GM15510 (cell line): ENCODE measurements around the gene SFXN3.

ENCODE experiments used
- POLR2A ChIP-seq: IDR thresholded peaks from 3 replicates; pipeline ENCODE4 v1.6.1; 2011; ENCODE audit warnings: borderline replicate concordance; ENCODE audit not compliant: insufficient read length; ENCODE audit errors: extremely low read depth

Gene SFXN3

DNA sequence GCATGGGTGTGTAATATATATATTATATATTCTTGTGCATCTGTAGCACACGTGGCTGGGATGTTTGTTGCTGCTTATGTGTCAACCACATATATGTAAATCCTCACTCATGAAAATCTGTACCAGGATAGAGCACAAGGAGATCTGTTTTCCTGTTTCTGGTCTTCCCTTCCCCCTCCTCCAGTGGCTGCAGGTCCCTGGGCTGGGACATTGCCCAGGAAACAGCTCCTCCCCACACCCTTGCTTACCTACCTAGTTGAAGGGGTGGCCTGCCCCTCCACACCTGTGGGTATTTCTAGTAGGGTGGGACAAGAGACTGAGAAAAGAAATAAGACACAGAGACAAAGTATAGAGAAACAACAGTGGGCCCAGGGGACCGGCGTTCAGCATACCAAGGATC, 2.2 kb downstream of the SFXN3 start:
- no peak for TF ChIP-seq POLR2A

DNA sequence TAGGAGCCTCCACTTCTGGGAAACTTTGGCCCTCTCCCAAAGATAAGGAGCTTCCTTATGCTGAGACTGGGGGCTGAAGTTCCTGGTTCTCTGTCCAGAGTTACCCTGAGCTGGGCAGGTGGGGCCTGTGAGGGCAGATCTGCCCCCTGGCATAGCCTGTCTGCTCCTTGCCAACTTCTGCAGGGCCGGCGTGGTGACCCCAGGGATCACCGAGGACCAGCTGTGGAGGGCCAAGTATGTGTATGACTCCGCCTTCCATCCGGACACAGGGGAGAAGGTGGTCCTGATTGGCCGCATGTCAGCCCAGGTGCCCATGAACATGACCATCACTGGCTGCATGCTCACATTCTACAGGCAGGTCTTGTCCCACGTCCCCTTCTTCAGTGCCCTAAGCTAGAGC, 4.3 kb downstream of the SFXN3 start:
- no peak for TF ChIP-seq POLR2A

DNA sequence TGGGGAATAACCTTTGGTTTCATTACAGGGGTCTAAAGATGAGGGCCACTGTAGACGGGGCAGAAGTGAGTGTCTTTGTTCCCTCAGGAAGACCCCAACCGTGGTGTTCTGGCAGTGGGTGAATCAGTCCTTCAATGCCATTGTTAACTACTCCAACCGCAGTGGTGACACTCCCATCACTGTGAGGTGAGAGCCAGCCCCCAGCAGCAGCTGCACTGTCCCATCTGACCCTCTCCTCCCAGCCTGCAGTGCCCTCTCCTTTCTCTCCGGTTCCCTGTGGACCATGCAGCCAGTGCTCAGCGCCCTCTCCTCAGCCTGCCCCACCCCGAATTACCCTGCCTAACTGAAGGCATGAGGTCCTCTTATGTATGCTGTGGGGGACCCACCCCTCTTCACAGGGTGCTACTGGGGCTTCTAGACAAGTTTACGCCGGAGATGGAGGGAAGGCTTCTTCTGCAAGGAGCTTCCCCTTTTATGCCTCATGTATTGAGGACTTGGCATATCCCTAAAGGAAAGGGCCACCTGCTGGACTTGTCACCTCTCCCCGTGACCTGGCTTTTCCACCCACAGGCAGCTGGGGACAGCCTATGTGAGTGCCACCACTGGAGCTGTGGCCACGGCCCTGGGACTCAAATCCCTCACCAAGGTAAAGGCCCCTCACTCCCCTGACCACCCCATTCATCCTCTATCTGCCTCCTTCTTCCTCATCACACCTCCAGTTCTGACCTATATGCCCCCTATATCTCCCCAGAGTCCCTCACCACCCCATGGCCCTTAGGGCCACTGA, 5.1 kb downstream of the SFXN3 start:
- TF ChIP-seq POLR2A, result no peak

DNA sequence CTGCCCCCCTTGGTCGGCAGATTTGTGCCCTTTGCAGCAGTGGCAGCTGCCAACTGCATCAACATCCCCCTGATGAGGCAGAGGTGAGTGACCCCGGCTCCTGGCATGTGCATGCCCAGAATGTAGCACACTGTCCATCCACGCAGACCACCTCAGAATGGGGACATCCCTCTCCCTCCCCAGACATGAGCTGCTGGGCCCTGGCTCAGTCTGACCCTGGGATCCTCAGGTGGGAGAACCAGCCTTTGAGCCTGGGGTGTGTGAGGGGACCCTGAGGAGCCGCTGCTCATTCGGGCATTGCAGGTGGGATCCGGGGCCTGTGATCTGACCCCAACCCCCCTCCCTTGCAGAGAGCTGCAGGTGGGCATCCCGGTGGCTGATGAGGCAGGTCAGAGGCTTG, 5.7 kb downstream of the SFXN3 start:
- TF ChIP-seq POLR2A, result no peak

GRCh38 chr10:101038484-101038883, 7.5 kb downstream of the SFXN3 start:
- no peak for TF ChIP-seq POLR2A

DNA sequence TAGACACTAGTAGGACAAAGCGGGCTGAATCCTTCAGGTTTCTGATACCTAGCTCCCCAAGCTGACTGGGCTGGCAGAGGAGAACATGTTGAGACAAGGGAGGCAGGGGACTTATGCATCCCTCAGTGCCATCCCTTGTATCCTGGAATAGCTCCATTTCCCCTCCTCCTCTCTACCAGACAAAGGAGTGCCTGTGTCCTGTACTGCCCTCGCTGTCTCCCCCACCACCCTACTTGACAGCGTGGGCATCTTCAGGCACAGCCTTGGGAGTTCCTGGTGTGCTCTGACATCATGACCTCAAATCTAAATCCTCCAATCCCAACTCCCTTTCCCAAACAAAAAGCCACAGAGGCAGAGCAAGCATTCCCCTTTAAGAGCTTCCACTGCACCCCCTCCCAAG, 9.0 kb downstream of the SFXN3 start:
- TF ChIP-seq POLR2A, result no peak

DNA sequence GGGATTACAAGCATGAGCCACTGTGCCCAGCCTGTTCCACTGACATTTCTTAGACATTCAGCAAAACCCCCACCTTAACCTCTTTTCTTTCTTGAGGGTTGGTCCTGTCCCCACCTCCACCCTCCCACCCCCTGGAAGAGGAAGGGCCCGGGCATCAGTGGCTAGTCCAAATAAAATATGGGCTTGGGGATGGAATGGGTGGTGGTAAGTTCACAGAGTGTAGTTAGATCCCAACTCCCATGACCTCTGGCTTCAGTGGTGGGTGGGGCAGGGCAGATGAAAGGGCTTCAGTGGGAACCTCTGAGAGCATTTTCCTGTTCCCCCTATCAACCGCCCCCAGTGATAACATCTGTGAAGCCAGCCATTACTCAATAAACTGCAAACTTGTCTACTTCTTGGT, 9.8 kb downstream of the SFXN3 start:
- no peak for TF ChIP-seq POLR2A

DNA sequence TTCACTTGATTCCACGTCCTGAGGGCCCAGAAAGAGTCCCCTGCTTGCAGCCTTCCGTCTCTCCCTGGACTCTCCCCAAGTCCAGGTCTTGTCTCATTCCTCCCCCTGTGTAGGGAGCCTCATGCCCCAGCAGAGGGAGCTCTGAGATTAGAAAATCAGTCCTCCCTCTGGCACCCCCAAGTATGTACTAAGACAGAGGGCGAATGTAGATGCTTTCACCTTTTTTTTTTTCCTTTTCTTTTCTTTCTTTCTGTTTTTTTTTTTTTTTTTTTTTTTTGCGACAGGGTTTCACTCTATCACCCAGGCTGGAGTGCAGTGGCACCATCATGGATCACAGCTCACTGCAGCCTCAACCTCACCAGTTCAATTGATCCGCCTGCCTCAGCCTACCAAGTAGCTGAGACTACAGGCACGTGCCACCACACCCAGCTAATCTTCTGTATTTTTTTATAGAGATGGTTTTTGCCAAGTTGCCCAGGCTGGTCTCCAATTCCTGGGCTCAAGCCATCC, 10.3 kb downstream of the SFXN3 start:
- no peak for TF ChIP-seq POLR2A

- TF ChIP-seq POLR2A, result no peak
Observed at GRCh38 chr10:101042118-101042517, 11.1 kb downstream of the SFXN3 start.

GRCh38 chr10:101042667-101043362, 11.8 kb downstream of the SFXN3 start:
- TF ChIP-seq POLR2A, result peak; percentile 61

- TF ChIP-seq POLR2A, result no peak
Observed at GRCh38 chr10:101043363-101043707, 12.3 kb downstream of the SFXN3 start.

GRCh38 chr10:101044117-101044516, 13.1 kb downstream of the SFXN3 start:
- no peak for TF ChIP-seq POLR2A

DNA sequence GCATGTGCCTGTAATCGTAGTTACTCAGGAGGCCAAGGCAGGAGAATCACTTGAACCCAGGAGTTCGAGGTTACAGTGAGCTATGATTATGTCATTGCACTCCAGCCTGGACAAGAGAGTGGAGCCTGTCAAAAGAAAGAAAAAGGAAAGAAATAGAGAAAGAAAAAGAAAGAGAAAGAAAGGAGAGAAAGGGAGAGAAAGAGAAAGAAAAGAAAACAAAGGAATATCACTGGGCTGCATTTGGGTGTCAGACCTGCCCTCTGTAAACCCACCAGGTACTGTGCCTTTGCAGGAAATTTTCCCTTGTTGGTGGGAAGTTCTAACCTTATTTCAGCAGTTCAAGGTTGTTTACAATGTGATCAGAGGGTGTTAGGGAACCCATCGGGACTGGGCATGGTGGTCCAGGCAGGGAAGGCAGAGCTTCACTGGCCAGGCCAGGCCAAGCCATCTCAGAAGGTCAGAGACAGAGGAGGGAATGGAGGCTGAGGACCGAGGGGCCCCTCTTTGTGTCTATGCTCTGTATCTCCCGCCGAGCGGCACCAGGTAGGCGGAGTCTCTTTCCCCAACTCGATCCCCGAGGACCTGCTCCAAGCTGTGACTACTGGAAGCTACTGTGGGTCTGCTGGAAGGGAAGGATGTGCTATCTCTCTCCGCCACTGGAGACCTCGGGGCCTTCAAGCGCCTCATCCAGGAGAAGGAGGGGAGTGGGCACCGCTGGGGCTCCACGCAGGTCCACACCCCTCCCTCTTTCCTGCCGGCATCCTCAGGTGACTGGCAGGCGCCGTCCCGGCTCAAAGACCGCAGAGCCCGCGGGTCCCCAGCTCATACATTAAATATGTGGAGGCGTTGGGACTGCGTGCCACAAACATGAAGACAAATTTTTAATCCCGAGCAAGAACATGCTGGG, 15.6 kb downstream of the SFXN3 start:
- TF ChIP-seq POLR2A, result no peak

GRCh38 chr10:101047268-101047667, 16.2 kb downstream of the SFXN3 start:
- TF ChIP-seq POLR2A, result no peak

GRCh38 chr10:101047961-101048892, 17.2 kb downstream of the SFXN3 start:
- TF ChIP-seq POLR2A, result no peak
